NCI-H1436 treated with DMSO at 0.1 percent for 48 hours (cell line): ENCODE data around the gene RANBP6.
A peak's percentile ranks its signal among the peaks of the same experiment; 100 is the strongest.
"Not testable (repeated sequence)": the region's sequence is repeated elsewhere in the genome, so short reads cannot be mapped to it uniquely, and the experiment has no call there.

Experiments
- DNase-seq: peaks from one replicate; lab custom pipeline; 2025; lab: John Stamatoyannopoulos, UW

The RANBP6 gene

DNA sequence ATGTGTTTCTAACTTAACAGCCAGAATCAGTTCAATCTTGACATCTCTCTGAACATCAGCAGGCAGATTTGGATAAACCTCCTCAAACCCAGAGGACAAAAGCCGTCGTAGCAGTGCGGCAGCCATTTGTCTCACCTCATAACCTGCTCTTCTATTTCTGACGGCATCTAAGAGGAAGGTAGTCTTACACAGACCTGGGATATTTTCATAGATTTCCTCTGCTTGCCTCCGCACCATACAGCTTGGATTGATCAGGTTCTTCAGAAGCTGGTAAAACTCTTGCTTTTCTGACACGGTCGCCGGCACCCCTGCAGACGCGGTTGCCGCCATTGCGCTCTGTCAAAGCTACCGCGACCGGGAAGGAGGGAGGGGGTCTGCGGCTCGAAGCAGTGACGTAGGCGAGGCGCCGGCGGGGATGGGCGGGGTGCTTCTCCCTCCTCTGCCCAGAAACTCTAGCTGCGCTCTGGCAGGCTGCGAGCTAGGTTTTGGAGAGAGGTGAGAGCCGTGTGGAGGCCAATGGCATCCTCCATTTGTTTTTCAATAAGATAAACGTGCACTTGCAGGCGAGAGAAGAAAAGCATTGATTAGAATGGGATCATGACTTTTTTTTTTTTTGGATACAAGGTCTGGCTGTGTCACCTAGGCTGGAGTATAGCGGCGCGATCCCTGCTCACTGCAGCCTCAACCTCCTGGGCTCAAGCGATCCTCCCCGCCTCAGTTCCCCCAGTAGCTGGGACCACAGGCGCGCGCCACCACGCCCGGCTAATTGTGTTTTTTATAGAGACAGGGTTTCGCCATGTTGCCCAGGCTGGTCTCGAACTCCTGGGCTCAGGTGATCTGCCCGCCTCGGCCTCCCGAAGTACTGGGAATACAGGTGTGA lies at the start of gene RANBP6:
RANBP6 (minus strand) TSS at position 347 of the 880 bp plus-strand sequence; CDS start at position 330, 17 bp downstream.
- no peak for DNase-seq

DNA sequence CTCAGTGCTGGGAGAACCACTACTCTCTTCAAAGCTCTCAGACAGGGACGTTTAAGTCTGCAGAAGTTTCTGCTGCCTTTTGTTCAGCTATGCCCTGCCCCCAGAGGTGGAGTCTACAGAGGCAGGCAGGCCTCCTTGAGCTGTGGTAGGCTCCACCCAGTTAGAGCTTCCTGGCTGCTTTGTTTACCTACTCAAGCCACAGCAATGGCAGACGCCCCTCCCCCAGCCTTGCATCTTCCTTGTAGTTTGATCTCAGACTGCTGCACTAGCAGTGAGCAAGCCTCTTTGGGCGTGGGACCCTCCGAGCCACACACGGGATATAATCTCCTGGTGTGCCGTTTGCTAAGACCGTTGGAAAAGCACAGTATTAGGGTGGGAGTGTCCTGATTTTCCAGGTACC lies 47.7 kb upstream of the RANBP6 start:
- not testable (repeated sequence) for DNase-seq

DNA sequence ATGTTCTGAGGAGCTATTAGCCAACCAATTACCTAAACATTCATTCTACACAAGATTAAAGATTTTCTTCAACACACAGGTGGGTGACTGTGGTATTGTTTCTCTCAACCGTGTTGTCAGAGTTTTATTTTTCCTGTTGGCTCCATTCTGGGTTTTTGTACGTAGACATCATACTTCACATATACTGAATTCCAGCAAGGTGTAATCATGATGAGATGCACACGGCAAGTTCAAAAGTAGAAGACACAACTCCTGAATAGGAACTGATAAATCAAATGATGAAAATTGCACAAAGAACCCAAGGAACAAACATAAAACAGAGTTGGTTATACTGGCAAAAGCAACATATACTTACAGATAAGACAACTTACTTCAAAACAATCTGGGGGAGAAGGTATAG lies 40.2 kb upstream of the RANBP6 start:
- DNase-seq = no peak

DNA sequence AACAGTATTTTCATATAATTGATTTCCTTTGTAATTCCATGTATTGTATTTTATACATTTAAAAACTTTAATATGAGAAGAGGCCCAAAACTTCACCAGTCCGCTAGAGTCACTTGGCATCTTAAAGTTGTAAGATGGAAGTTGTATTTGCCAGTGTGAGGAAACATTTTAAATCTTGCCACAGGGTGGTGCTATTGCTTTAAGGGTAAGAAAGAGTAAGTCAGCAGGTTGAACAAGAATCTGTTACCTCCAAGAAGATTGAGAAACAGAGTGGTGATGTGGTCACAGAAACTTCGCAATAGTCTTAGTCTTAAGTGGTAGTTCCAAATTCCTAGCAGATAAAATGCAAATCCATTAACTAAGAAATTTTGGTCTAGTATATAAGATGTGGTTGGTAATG lies 39.8 kb upstream of the RANBP6 start:
- DNase-seq = peak; percentile 49

DNA sequence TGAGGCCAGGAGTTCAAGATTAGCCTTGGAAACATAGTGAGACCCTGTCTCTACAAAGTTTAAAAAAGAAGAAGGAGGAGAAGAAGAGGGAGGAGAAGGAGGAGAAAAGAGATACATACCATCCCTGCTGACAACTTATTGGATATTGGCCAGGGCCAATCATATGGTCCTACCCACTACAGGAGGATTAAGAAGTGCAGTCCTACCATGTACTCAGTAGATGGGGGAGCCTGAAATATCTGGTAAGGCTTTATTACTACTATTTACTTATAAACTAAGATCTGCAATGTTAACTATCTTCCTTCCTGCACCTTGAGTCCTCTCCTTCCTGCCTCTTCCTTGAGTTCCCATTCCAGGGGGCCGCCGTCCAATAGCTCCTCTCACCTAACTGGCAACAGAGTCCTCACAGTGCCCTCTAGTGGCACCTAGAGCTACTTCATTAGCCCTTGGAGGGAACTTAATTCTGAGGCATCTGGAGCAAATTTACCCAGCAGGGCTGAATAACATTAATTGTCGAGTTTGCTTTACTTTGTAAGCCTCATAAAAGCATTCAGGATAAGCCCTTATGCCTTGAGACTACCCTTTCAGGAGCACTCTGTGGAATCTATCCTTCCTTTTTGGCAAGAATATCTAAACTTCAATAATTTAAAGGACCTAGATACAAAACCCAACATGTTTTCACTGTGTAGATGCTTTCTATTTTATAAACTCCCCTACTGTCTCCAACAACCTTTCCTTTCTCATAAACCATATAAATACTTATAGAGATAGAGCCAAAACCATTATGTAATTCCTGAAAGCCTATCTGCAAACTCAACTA lies 39.1 kb upstream of the RANBP6 start:
- no peak for DNase-seq

DNA sequence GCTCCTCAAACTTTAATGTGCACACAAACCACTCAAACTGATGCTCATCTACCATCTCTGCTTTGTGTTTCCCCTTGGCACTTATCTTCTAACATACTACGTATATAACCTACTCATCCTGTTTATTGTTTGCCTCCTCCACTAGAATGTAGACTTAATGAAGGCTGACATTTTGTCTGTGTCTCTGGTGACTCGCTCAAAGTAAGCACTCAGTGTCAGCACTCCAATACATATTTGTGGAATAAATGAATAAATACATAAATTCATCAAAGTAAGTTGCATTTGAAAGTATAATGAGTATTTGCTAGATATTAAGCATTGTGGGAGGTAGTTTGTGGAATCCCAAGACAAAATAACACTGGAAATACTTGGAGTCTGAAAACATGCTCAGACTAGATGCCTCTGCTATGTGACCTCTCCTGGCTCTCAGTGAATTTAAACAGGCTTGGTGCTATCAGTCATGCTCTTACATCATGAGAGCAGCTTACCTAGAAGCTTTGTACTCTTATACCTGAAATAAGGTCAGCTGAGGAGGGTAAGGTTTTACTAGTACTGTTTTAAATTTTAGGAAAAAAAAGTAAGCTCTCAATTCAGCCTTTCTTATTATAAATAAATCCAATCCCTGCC lies 37.0 kb upstream of the RANBP6 start:
- no peak for DNase-seq

DNA sequence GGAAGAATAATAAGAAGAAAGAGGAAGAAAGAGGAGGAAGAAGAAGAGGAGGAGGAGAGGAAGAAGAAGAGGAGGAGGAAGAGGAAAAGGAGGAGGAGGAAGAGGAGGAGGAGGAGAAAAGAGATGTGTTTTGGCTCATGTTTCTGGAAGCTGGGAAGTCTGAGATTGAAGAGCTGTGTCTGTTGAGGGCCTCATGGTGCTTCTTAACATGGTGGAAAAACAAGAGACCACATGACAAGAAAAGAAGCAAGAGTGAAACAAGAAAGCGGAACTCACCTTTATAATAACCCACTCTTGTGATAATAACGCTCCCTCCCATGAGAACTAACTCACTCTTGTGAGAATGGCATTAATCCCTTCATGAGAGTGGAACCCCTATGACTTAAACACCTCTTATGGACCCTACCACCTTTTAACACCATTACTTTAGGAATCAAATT lies 36.1 kb upstream of the RANBP6 start:
- no peak for DNase-seq

DNA sequence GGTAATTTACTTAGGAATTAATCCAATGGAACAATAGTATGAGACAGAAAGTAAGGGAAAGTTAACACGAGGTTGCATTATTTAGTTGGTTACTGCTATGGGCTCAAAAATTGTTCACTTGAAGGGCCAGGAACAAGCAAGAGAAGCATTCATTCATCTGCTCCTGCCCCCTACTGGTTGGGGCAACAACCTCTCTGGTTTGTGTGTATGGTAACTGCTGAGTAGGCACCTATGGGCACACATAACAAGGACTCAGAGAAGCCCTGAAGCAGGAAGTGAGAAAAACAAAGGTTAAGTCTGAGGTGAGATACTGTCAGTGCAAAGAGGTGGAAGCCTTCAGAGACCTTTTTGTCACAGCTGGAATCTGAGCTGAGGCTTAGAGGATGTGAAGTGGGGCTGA lies 34.4 kb upstream of the RANBP6 start:
- DNase-seq = no peak

DNA sequence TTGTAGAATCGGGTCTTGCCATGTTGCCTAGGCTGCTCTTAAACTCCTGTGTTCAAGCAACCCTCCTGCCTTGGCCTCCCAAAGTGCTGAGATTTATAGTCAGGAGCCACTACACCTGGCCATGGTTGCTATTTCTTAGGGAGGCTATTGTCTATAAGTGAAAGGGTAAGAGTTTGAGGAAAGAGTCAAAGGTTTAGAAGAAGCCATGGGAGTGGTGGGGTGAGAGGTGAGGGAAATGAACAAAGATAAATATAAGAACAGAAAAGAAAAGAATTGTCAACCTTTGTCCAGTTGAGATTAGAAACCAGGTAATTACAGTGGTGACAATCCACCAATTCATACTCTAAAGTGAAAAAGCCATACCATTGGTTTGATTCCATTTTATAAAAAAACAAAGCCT lies 32.6 kb upstream of the RANBP6 start:
- no peak for DNase-seq

DNA sequence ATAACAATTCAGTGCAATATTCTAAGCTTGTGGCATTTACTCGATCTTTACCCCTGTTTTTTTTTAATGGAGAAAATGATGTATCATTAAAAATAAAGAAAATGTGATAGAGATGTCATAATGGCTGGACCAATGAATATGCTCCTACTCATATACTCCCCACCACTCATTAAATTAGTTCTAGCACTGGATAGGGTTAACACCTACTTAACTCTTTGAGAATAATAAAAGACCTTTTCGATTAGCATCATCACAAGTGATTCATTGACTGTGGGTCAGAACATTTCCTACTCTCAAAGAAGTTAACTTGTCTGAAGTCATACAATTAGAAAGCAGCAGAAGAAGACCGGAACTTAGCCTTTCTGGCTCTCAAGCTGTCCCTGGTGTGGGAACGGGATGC lies 31.6 kb upstream of the RANBP6 start:
- no peak for DNase-seq

DNA sequence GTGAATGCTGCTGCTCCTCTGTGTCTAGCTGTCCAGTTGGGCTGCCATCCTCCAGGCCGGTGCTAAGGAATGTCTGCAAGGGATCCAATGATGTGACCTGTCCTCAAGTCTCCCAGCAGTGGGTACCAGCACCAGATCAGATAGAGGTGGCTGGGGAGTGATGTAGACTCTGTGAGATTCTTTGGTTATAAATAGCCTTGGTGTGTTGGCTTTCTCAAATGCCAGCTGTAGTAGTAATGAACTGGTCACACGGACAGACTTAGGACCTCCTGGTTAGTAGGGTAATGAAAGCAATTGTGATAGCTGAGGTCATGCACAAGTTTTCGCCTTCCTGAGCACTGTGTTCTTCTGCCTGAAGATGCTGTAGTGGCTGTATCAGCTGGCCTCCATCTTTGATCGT lies 29.9 kb upstream of the RANBP6 start:
- no peak for DNase-seq

DNA sequence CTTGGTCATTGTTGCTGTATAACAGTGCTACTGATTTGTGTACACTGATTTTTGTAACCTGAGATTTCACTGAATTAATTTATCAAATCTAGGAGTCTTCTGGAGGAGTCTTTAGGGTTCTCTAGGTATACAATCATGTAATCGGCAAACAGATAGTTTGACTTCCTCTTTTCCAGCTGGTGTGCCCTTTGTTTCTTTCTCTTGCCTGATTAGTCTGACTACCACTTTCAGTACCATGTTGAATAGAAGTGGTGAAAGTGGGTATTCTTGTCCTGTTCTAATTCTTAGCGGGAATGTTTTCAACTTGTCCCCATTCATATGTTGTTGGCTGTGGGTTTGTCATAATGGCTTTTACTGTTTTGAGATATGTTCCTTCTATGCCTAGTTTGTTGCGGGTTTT lies 24.7 kb upstream of the RANBP6 start:
- DNase-seq = no peak

DNA sequence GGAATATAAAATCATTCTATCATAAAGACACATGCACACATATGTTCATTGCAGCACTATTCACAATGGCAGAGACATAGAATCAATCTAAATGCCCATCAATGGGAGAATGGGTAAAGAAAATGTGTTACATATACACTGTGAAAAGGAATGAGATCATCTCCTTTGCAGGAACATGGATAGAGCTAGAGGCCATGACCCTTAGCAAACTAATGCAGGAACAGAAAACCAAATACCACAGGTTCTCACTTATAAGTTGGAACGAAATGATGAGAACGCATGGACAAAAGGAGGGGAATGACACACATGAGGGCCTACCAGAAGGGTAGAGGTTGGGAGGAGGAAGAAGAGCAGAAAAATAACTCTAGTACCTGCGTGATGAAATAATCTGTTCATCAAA lies 21.0 kb upstream of the RANBP6 start:
- no peak for DNase-seq

DNA sequence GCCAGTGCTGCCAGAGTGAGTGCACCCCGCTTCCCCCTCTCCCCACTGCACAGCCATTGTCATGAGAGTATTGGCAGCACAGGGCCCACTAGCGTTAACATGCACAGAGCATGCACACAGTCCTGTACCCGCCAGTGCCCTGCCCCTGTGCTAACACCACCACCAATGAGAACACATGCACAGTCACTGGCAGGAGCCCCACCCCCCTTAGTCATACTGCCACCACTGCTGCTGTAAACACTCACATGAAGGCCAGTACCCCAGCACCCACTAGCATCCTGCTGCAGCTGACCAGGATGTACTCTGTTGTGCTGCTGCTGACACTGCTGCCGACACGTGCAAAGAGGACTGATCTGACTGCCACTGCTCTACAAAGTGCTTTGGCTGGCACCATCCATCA lies 19.5 kb upstream of the RANBP6 start:
- no peak for DNase-seq

DNA sequence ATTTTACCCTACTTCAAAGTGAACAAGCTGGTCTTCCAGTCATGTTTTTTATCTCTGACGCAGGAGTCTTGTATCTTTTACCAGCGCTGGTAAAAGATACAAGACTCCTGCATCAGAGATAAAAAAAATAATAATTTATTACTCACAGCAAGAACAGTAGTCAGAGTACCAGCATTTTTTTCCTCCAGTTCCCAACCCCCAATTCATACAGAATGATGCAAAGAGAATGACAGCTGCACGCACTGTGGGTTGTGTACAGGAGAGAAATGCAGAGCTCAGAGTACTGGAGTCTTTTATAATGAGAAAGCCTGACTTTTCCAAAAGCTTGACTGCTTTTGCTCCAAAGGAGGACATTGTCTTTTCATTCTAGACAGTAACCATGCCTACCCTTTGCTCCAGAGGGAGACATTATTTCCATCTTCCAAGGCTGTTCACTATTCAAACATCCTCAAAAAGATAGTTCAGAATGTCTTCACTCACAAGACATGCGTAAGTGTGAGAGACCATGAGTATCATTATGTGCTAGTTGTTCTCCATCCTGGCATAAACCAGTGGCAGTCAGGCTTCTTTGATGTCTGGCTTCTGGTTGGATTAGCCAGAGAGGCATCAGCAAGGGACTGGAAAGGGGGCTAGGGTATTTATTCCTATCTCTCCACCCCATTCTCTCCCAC lies 14.3 kb upstream of the RANBP6 start:
- no peak for DNase-seq

DNA sequence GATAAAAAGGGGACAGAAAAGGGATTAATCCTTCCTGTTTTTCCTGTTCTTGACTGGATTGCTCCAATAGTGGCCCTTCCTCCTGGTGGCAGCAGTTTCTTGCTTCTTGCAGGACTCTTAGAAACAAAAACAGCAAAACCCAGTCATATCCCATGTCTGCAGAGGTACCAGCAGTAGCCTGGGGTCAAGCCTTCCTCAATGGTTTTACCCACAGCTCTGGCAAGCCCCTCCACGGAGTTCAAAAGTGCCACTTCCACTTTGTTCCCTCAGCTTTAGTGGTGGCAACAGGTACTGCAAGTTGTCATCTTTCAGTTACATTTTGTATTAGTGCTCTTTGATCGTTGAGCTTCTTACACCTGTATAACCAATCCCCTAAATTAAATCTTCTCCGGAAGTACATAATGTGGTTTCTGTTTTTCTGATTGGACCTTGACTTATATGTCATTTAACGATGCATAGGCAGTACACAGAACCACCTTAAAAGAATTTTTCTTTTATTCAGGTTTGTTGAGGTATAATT lies 8.7 kb upstream of the RANBP6 start:
- peak; percentile 7 for DNase-seq

DNA sequence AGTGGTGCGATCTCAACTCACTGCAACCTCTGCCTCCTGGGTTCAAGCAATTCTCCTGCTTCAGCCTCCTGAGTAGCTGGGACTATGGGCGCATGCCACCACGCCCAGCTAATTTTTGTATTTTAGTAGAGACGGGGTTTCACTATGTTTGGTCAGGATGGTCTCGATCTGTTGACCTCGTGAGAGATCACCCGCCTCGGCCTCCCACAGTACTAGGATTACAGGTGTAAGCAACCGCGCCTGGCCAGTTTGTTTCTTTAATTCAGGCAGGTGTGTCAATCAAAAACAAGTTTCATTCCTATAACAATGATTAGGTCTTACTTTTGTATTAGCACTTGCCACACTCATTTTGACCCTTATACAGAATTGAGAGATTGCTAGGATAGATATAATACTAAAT lies 1.6 kb upstream of the RANBP6 start:
- not testable (repeated sequence) for DNase-seq

DNA sequence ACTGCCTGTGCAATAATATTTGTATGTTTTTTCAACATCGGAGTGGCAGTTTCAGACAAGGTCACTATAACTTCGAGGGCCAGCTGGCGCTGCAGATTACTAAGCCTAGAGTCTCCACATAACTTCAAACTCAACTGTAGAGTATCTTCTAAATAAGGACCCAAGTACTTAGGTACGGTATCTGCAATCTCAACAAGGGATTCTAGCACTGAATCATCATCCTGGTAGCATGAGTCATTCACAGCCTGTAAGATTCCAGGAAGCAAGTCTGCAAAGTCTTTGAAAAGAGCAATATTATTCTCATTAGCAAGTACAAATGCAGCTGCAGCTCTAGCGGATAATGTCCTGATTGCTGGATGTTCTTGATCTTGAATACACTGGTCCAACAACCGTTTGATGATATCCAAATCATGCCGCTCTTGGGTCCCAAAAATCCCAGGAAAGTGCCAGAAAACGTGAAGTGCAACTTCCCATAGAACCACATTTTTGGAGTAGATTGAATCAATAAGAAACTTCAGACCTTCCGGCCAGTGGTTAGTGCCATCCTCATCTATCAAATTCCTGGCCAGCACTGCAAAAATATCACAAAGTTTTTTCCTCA lies 654 bp downstream of the RANBP6 start:
- no peak for DNase-seq

DNA sequence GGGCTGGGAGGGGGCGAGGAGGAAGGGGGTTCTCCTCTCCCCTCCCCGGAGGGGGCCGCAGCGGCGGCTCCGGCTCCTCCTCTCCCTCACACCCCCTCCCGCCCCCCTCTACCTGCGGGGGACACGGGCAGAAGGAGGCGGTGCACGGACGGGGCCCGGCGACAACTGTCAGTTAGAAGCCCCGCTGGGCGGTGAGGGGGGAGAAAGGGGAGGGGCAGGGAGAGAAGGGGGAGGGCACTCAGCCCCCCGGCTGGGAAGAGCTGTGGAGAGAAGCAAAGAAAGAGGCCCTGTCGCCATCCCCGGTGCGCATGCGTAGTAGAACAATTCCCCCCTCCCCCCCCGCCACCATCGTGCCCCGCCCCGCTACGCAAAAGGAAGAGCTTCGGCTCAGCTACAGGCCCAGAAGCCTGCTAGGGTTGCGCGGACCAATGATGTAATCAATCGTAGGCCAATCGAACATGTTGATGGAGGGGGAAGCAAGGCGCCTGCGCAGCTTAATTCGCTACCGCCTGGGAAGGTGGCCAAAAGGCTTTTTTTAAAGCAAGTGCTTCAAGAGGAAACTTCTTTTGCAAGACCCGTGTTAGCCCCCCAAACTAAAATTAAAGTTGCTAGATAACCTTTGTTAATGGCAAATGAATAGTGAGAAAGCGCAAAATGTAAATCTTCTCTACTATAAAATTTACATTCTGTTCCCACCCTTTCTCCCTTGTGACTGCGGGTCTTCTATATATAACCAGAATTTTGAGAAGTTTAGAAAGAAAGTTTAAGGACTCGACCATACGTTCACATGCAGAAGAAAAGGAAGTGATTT lies 7.0 kb downstream of the RANBP6 start:
- DNase-seq = peak; percentile 90

DNA sequence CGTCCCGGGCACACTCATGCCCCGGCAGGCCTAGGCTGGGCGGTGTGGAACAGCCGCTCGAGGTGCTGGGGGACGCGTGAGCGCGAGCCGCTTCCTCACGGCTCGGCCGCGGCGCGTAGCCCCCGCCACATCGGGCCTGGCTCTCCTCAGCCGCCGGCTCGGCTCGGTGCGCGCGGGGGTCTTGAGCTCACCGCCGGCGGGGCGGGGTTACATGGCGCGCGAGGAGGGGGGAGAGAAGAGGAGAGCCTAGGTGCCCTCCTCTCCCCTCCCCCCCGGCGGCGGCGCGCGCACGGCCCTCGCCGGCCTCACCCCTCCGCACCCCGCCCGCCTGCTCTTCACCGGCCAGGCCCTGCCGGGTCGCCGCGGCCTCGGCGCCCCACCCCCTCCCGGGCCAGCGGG lies 7.7 kb downstream of the RANBP6 start:
- DNase-seq = no peak
